Naive B cell (primary cell): ENCODE data around the gene FGF11. TPM values are rescaled to one million over a fixed set of nuclear protein-coding genes. Genes with fewer than 3 reads are reported as not detected.
"Not testable (repeated sequence)": the region's sequence is repeated elsewhere in the genome, so short reads cannot be mapped to it uniquely, and the experiment has no call there.

Experiments
- ATAC-seq, 2 donors: fragments of 150-1000 bp; cut with Tn5 transposase; 2 replicates each; pipeline ENCODE4 v1.10.0; 2021; ENCODE audit warnings: low read depth in 2 of 2, mild to moderate bottlenecking in 2 of 2, moderate library complexity in 2 of 2
- DNase-seq: peaks from one replicate; pipeline ENCODE4 v3.0.0; 2022
- H3K27ac Mint-ChIP-seq, 6 donors: one replicate each; pipeline ENCODE4 v1.8.0; 2020 to 2022; ENCODE audit warnings: mild to moderate bottlenecking in 6 of 6, mixed read lengths in 6 of 6, moderate library complexity in 5 of 6, inconsistent platforms in 2 of 6
- H3K27me3 Mint-ChIP-seq, 3 donors: one replicate each; pipeline ENCODE4 v1.8.0; 2021 to 2022; ENCODE audit warnings: mixed read lengths in 3 of 3, mild to moderate bottlenecking in 1 of 3
- H3K36me3 Mint-ChIP-seq, 2 donors: one replicate each; pipeline ENCODE4 v1.8.0; 2020 to 2022; ENCODE audit warnings: mixed read lengths in 2 of 2, inconsistent platforms in 1 of 2, mild to moderate bottlenecking in 1 of 2
- H3K4me1 Mint-ChIP-seq, 3 donors: one replicate each; pipeline ENCODE4 v1.8.0; 2020 to 2022; ENCODE audit warnings: mixed read lengths in 3 of 3, inconsistent platforms in 1 of 3, mild to moderate bottlenecking in 1 of 3, moderate library complexity in 1 of 3
- H3K4me3 Mint-ChIP-seq, 8 donors: one replicate each; pipeline ENCODE4 v1.8.0; 2020 to 2022; ENCODE audit warnings: mild to moderate bottlenecking in 8 of 8, mixed read lengths in 8 of 8, moderate library complexity in 8 of 8, inconsistent platforms in 2 of 8
- H3K9me3 Mint-ChIP-seq, 7 donors: one replicate each; pipeline ENCODE4 v1.8.0; 2020 to 2022; ENCODE audit warnings: mixed read lengths in 7 of 7, mild to moderate bottlenecking in 5 of 7, inconsistent platforms in 2 of 7, moderate library complexity in 1 of 7
- polyA plus RNA-seq, 6 donors: library from polyadenylated mRNA; unstranded; fragments of 300-500 nt; fragmentation: Illumina TruSeq; gene quantifications; one replicate each; pipeline ENCODE4 v1.2.3, GENCODE V29; 2021; ENCODE audit warnings: low read depth in 6 of 6

The FGF11 gene
- polyA plus RNA-seq, 6 donors from 2014 or later: 0.16 TPM; not detected in 5

GRCh38 chr17:7462474-7463371, 23.4 kb downstream of the FGF11 start:
- H3K4me1 Mint-ChIP-seq: peaks cover 13 to 20% (median 15%) of the 10 kb centered on the region in 3 donors
- no peaks in the 10 kb centered on the region for H3K27me3 Mint-ChIP-seq
- H3K4me3 Mint-ChIP-seq: no peak overlapping the region
- DNase-seq: no peak
- H3K36me3 Mint-ChIP-seq: peaks cover 0 to 8% of the 10 kb centered on the region in 2 donors
- peak overlapping the region in 1 of 6 donors; percentile 18 for H3K27ac Mint-ChIP-seq
- ATAC-seq: no peak
- H3K9me3 Mint-ChIP-seq: no peaks in the 10 kb centered on the region

DNA sequence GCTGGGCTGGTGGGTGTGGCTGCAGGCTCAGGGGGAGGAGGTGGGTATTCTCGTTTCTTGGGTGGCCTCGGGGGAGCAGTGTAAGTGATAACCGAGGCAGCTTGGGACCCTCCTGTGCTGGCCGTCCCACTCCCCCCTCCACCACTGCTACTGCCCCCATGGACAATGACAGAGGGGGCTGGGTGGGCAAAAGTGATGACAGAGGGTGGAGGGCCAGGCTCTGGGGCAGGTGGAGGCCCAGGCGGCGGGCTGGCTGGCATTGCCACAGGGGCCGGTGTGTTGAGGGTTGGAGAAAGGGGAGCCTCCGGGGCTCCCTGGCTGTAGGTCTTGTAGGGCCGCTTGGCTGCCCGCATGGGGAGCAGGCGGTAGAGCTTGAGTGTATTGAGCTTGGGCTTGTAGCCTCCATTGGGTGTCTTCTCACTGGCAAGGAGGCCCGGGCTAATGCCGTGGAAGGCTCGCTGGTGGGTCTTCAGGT, 24.1 kb downstream of the FGF11 start:
- peaks cover 13 to 25% (median 20%) of the 10 kb centered on the region in 3 donors for H3K4me1 Mint-ChIP-seq
- H3K9me3 Mint-ChIP-seq: no peaks in the 10 kb centered on the region
- DNase-seq (no peak), ATAC-seq (no peak)
- no peaks in the 10 kb centered on the region for H3K27me3 Mint-ChIP-seq
- H3K36me3 Mint-ChIP-seq: peaks cover 0 to 8% of the 10 kb centered on the region in 2 donors
- H3K27ac Mint-ChIP-seq: peak overlapping the region in 3 of 6 donors; percentile 18 to 64 (median 47)
- H3K4me3 Mint-ChIP-seq: peak overlapping the region in 1 of 8 donors; percentile 14

DNA sequence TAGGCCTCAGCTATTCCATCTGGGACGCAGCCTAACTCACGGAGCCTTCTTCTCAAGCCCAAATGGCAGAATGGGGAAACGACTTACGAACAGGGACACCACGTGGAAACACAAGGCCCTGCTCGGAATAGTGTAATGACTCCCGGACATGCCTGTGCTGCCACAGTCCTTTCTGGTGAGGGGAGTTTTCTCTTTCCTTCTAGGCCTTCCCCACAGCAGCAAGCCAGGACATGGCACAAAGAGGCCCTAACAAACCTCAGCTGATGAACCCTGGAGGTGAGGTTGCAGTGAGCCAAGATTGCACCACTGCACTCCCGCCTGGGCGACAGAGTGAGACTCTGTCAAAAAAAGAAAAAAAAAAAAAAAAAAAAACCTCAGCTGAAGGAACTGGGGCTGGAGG, 24.8 kb downstream of the FGF11 start:
- DNase-seq: no peak
- H3K27me3 Mint-ChIP-seq: no peaks in the 10 kb centered on the region
- H3K4me3 Mint-ChIP-seq: no peak overlapping the region
- H3K36me3 Mint-ChIP-seq: peaks cover 0 to 8% of the 10 kb centered on the region in 2 donors
- peaks cover 17 to 30% (median 21%) of the 10 kb centered on the region in 3 donors for H3K4me1 Mint-ChIP-seq
- no peak for ATAC-seq
- peak overlapping the region in 1 of 6 donors; percentile 47 for H3K27ac Mint-ChIP-seq
- H3K9me3 Mint-ChIP-seq: no peaks in the 10 kb centered on the region

- peak overlapping the region in 1 of 8 donors; percentile 53 for H3K4me3 Mint-ChIP-seq
- H3K4me1 Mint-ChIP-seq: peaks cover 17 to 30% (median 21%) of the 10 kb centered on the region in 3 donors
- no peak for ATAC-seq
- H3K27ac Mint-ChIP-seq: peak overlapping the region in 2 of 6 donors; percentile 34 to 78
- H3K9me3 Mint-ChIP-seq: no peaks in the 10 kb centered on the region
- peaks cover 0 to 8% of the 10 kb centered on the region in 2 donors for H3K36me3 Mint-ChIP-seq
- DNase-seq: no peak
- H3K27me3 Mint-ChIP-seq: no peaks in the 10 kb centered on the region
Measured at GRCh38 chr17:7465597-7466275, 26.4 kb downstream of the FGF11 start.

DNA sequence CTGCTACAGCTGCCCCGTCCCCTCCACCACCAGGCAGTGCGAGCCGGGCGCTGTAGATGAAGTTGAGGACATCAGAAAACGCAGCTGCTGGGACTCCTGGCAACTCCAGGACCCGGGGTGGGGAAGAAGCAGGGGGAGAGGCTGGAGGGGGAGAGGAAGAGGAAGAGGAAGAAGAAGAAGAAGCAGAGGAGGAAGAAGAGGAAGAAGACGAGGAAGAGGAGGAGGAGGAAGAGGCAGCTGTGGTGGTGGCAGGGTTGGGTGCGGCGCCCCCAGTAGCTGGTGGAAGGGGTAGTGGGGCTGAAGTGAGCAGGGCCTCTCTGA, 27.0 kb downstream of the FGF11 start:
- ATAC-seq: no peak
- no peaks in the 10 kb centered on the region for H3K9me3 Mint-ChIP-seq

GRCh38 chr17:7466639-7467341, 27.5 kb downstream of the FGF11 start:
- Mint-ChIP-seq H3K27ac (peak overlapping the region in 3 of 6 donors; percentile 78 to 84 (median 81)), H3K4me3 (peak overlapping the region in 2 of 8 donors; percentile 8 to 69), H3K9me3 (no peaks in the 10 kb centered on the region), H3K4me1 (peaks cover 21 to 27% (median 22%) of the 10 kb centered on the region in 3 donors), H3K27me3 (no peaks in the 10 kb centered on the region), H3K36me3 (peaks cover 0 to 8% of the 10 kb centered on the region in 2 donors)
- ATAC-seq (no peak), DNase-seq (no peak)

More for the DNA sequence above, 27.0 kb downstream of the FGF11 start:
- Mint-ChIP-seq H3K27me3 (no peaks in the 10 kb centered on the region), H3K36me3 (peaks cover 0 to 8% of the 10 kb centered on the region in 2 donors), H3K4me1 (peaks cover 17 to 27% (median 21%) of the 10 kb centered on the region in 3 donors), H3K27ac (peak overlapping the region in 2 of 6 donors; percentile 78 to 84), H3K4me3 (peak overlapping the region in 1 of 8 donors; percentile 8)
- no peak for DNase-seq

DNA sequence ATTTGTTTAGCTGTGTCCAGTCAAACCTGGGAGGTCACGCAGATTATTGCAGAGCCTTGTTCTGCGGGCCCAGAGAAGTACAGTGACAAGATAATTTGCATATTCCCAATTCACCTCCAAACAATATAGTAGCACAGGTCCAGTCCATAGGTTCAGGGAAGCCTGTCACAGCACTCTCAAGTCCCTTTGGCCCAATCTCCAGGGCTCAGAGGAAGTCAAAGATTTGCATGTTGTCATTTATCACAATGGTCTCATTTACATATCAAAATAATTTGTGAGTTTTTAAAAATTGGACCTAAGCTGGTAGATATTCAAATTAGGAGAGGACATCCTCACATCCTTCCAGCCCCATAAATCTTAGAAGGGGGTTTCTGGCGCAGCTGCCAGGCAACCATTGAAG, 28.2 kb downstream of the FGF11 start:
- H3K4me1 Mint-ChIP-seq: peaks cover 23 to 33% (median 29%) of the 10 kb centered on the region in 3 donors
- no peaks in the 10 kb centered on the region for H3K27me3 Mint-ChIP-seq
- no peaks in the 10 kb centered on the region for H3K9me3 Mint-ChIP-seq
- peaks cover 0 to 8% of the 10 kb centered on the region in 2 donors for H3K36me3 Mint-ChIP-seq
- DNase-seq (no peak), ATAC-seq (peak; percentile 12 to 18)
- peak overlapping the region in 2 of 8 donors; percentile 44 to 61 for H3K4me3 Mint-ChIP-seq
- H3K27ac Mint-ChIP-seq: peak overlapping the region in 1 of 6 donors; percentile 81

DNA sequence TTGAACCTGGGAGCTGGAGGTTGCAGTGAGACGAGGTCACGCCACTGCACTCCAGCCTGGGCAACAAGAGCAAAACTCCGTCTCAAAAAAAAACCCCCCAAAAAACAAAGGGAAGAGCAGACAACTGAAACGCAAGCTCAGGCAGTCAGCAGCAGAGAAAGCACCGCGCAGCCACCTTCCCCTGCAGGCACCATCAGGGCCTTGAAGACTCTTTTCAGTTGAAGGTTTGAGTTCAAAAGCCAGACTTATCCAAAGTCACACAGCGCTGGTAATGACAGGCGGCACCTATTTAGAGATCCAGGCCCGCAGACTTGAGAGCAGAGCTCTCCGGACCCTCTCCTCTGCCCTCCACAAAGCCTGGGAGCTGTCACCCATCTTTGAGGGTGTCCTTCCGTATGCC, 29.0 kb downstream of the FGF11 start:
- Mint-ChIP-seq H3K4me1 (peaks cover 23 to 38% (median 30%) of the 10 kb centered on the region in 3 donors), H3K4me3 (peak overlapping the region in 1 of 8 donors; percentile 25), H3K9me3 (no peaks in the 10 kb centered on the region), H3K27me3 (no peaks in the 10 kb centered on the region), H3K27ac (peak overlapping the region in 2 of 6 donors; percentile 50 to 84), H3K36me3 (peaks cover 0 to 8% of the 10 kb centered on the region in 2 donors)
- DNase-seq (no peak), ATAC-seq (no peak)

DNA sequence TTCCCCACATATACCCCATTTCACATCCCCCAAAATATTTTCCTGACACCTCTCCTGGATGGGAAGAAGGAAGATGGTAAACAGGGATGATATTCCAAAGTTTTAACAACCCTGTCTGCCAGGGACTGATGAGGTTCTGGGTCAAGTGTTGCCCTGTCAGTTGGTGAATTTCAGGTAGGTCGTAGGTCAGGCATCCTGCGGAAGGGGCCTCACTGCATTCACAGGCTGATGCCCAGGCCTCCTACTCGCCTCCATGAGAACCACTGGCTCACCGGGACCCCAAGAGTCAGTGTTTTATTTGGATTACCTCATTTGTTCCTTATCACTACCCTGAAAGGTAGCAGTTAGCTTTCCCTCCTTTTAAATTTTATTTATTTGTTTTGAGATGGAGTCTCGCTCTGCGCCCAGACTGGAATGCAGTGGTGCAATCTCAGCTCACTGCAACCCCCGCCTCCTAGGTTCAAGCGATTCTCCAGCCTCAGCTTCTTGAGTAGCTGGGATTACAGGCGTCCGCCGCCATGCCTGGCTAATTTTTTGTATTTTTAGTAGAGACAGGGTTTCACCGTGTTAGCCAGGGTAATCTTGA, 29.6 kb downstream of the FGF11 start:
- Mint-ChIP-seq H3K36me3 (peaks cover 0 to 8% of the 10 kb centered on the region in 2 donors), H3K4me3 (no peak overlapping the region)

GRCh38 chr17:7469843-7470242, 30.5 kb downstream of the FGF11 start:
- not testable (repeated sequence) for DNase-seq, H3K4me3 Mint-ChIP-seq, H3K27me3 Mint-ChIP-seq, H3K9me3 Mint-ChIP-seq, ATAC-seq, H3K36me3 Mint-ChIP-seq
- Mint-ChIP-seq H3K27ac (peak overlapping the region in 1 of 6 donors; percentile 30), H3K4me1 (peaks cover 23 to 41% (median 38%) of the 10 kb centered on the region in 3 donors)

More for the DNA sequence above, 29.6 kb downstream of the FGF11 start:
- DNase-seq: no peak
- Mint-ChIP-seq H3K9me3 (no peaks in the 10 kb centered on the region), H3K4me1 (peaks cover 23 to 38% (median 35%) of the 10 kb centered on the region in 3 donors), H3K27ac (peak overlapping the region in 2 of 6 donors; percentile 50 to 81), H3K27me3 (no peaks in the 10 kb centered on the region)
- no peak for ATAC-seq

GRCh38 chr17:7470457-7470973, 31.2 kb downstream of the FGF11 start:
- not testable (repeated sequence) for H3K4me3 Mint-ChIP-seq, ATAC-seq, H3K9me3 Mint-ChIP-seq, H3K36me3 Mint-ChIP-seq, DNase-seq, H3K27me3 Mint-ChIP-seq
- peaks cover 23 to 41% (median 41%) of the 10 kb centered on the region in 3 donors for H3K4me1 Mint-ChIP-seq
- H3K27ac Mint-ChIP-seq: peak overlapping the region in 1 of 6 donors; percentile 19

DNA sequence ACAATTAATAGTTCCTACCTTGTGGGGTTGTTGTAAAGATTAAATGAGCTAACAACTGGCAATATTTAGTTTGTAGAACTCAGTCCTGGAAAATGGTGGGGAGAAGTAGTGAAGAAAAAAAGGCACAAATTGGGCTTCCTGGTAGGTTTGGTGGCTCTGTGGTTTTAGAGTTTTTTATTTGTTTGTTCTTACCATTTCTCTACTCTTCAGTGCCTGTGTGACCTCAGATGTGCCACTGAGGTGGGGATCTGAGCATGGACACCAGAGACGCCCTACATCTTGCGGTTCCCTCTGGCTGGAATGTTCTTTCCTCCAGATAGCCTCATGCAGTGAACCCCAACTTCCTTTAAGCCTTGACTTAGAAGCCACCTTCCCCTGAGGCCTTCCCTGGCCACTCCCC, 32.4 kb downstream of the FGF11 start:
- H3K27ac Mint-ChIP-seq: peak overlapping the region in 2 of 6 donors; percentile 41 to 65
- no peaks in the 10 kb centered on the region for H3K27me3 Mint-ChIP-seq
- peak overlapping the region in 1 of 8 donors; percentile 30 for H3K4me3 Mint-ChIP-seq
- ATAC-seq: no peak
- no peak for DNase-seq
- peaks cover 29 to 49% (median 48%) of the 10 kb centered on the region in 3 donors for H3K4me1 Mint-ChIP-seq
- H3K36me3 Mint-ChIP-seq: no peaks in the 10 kb centered on the region
- no peaks in the 10 kb centered on the region for H3K9me3 Mint-ChIP-seq
